Left ventricle myocardium inferior (tissue), 1 donor: ENCODE results near the gene WDR72. TPM values are rescaled to one million over a fixed set of nuclear protein-coding genes. Genes with fewer than 3 reads are reported as not detected.

ENCODE experiments used
- DNase-seq: peaks from one replicate; pipeline ENCODE4 v3.0.0-alpha.2; 2020
- H3K27ac ChIP-seq: fragments of 200-600 bp; replicated peaks from 2 replicates; pipeline ENCODE4 v1.8.0; 2021
- H3K27me3 ChIP-seq: fragments of 200-600 bp; 2 replicates; pipeline ENCODE4 v1.8.0; 2021; ENCODE audit warnings: low read depth
- H3K36me3 ChIP-seq: fragments of 200-600 bp; 2 replicates; pipeline ENCODE4 v1.8.0; 2021
- H3K4me1 ChIP-seq: fragments of 200-600 bp; 2 replicates; pipeline ENCODE4 v1.8.0; 2021
- H3K4me3 ChIP-seq: fragments of 200-600 bp; 2 replicates; pipeline ENCODE4 v1.8.0; 2021; ENCODE audit warnings: mild to moderate bottlenecking, moderate library complexity
- H3K9me3 ChIP-seq: fragments of 200-600 bp; replicated peaks from 2 replicates; pipeline ENCODE4 v1.8.0; 2021
- intact Hi-C: fragments of 100-400 bp; cut with micrococcal nuclease; formaldehyde crosslinking; loops from one replicate; pipeline ENCODE4 v1.11.0; 2022
- total RNA-seq: library from RNA; stranded (reverse); fragmentation: NEBNext Ultra II Directional; extraction: Animal tissue kit (Norgen Biotek cat#: 25700); gene quantifications from one replicate; pipeline ENCODE4 v1.2.1, GENCODE V29; 2021
- TF ChIP-seq, protein P1 (sequence below): fragments of 200-600 bp; IDR thresholded peaks from 2 replicates; pipeline ENCODE4 v1.8.0; 2021; ENCODE audit warnings: antibody characterized with exemption, mild to moderate bottlenecking, borderline replicate concordance
- donor health status: DM: no; HTN: yes; CAD: no; lungs with severe emphysema.

WDR72 gene
- total RNA-seq, 1 donor from 2014 or later: not detected

GRCh38 chr15:53473435-53473834, 286.0 kb downstream of the WDR72 start:
- Histone ChIP-seq H3K36me3 (no peaks in the 10 kb centered on the region), H3K27me3 (peaks cover 14% of the 10 kb centered on the region), H3K9me3 (no peaks in the 10 kb centered on the region), H3K27ac (no peak overlapping the region), H3K4me1 (no peaks in the 10 kb centered on the region), H3K4me3 (no peak overlapping the region)
- TF ChIP-seq, protein P1, sequence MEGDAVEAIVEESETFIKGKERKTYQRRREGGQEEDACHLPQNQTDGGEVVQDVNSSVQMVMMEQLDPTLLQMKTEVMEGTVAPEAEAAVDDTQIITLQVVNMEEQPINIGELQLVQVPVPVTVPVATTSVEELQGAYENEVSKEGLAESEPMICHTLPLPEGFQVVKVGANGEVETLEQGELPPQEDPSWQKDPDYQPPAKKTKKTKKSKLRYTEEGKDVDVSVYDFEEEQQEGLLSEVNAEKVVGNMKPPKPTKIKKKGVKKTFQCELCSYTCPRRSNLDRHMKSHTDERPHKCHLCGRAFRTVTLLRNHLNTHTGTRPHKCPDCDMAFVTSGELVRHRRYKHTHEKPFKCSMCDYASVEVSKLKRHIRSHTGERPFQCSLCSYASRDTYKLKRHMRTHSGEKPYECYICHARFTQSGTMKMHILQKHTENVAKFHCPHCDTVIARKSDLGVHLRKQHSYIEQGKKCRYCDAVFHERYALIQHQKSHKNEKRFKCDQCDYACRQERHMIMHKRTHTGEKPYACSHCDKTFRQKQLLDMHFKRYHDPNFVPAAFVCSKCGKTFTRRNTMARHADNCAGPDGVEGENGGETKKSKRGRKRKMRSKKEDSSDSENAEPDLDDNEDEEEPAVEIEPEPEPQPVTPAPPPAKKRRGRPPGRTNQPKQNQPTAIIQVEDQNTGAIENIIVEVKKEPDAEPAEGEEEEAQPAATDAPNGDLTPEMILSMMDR: no peak
- no peak for DNase-seq
- intact Hi-C loops: no loop called here

DNA sequence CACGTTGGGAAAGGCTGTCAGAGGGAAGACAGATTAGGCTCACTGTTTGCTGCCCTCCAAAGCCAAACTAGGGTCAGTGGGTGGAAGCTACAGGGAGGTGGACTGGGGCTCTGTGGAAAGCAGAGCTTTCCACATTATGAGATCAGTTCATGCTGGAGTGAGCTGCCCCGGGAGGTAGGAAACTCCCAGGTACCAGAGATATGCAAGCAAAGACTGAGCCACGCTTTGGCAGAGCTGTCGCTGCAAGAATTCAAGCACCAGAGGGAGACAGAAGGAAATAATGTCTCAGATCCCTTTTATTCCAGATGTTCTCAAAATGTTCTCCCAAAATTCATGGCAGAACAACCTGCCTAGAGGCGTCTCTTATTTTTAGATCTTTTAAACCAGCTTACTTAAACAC, 286.6 kb downstream of the WDR72 start:
- no peak for DNase-seq
- TF ChIP-seq, protein P1: no peak
- H3K4me1 ChIP-seq: no peaks in the 10 kb centered on the region

DNA sequence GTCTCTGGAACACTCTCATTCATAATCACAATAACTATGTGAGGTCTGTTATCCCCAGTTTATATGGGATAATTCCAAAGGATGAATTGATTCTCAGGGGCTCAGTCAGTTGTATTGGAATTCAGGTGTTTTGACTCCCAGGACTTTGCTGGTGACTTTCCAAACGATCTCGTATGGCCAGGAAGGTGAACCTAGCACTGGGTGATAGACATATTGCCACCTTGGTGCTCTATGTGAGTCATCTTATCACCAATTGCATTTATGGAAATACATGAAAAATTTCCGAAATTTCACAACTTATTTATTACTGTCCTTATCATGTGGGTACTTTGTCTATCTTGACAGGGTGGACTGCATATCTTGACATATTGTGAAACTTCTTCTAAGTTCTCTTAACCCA, 287.3 kb downstream of the WDR72 start:
- Histone ChIP-seq H3K4me1 (no peaks in the 10 kb centered on the region), H3K27me3 (peaks cover 14% of the 10 kb centered on the region), H3K4me3 (no peak overlapping the region), H3K27ac (no peak overlapping the region), H3K9me3 (no peaks in the 10 kb centered on the region), H3K36me3 (no peaks in the 10 kb centered on the region)
- intact Hi-C loops: no loop called here
- TF ChIP-seq, protein P1: no peak
- no peak for DNase-seq

More for the DNA sequence above, 286.6 kb downstream of the WDR72 start:
- Histone ChIP-seq H3K36me3 (no peaks in the 10 kb centered on the region), H3K27me3 (peaks cover 14% of the 10 kb centered on the region), H3K9me3 (no peaks in the 10 kb centered on the region), H3K27ac (no peak overlapping the region), H3K4me3 (no peak overlapping the region)
- intact Hi-C loops: no loop called here

- no peak overlapping the region for H3K27ac ChIP-seq
- H3K4me1 ChIP-seq: no peaks in the 10 kb centered on the region
- intact Hi-C loops: no loop called here
- H3K36me3 ChIP-seq: no peaks in the 10 kb centered on the region
- no peaks in the 10 kb centered on the region for H3K9me3 ChIP-seq
- TF ChIP-seq, protein P1: no peak
- DNase-seq: no peak
- peaks cover 14% of the 10 kb centered on the region for H3K27me3 ChIP-seq
- no peak overlapping the region for H3K4me3 ChIP-seq
Observed at GRCh38 chr15:53470743-53471142, 288.7 kb downstream of the WDR72 start.

DNA sequence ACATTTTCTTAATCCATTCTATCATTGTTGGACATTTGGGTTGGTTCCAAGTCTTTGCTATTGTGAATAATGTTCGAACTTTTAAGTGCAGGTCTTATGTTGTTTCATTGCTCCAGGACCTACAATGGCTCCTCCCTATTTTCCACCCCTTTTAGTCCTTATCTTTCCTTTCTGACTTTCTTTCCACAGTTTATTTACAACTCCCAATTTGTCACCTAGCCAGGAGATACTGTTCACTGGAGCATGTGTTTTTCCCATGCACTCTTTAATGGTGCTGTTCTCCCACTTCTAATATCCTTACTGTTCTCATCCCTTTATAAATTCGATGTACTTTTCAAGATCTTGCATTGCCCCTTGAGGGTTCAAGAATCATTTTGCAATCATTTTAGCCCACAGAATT, 290.0 kb downstream of the WDR72 start:
- no peak overlapping the region for H3K27ac ChIP-seq
- peaks cover 14% of the 10 kb centered on the region for H3K27me3 ChIP-seq
- TF ChIP-seq, protein P1: no peak
- intact Hi-C loops: no loop called here
- no peaks in the 10 kb centered on the region for H3K9me3 ChIP-seq
- DNase-seq: no peak
- H3K4me1 ChIP-seq: no peaks in the 10 kb centered on the region
- no peaks in the 10 kb centered on the region for H3K36me3 ChIP-seq
- H3K4me3 ChIP-seq: no peak overlapping the region

Other genes starting within 250 kb of the WDR72 start
- gene UNC13C, start 218.8 kb upstream of the WDR72 start, total RNA-seq: 0.22 TPM